Smooth muscle cell of the pulmonary artery (primary cell): ENCODE measurements around the gene NCAPG. TPM values are rescaled to one million over a fixed set of nuclear protein-coding genes. Genes with fewer than 3 reads are reported as not detected.

Source experiments
- total RNA-seq: library from RNA; depleted of rRNA; stranded (reverse); fragments of >200 nt; gene quantifications from 2 replicates; pipeline ENCODE4 v1.2.3, GENCODE V29; 2014

NCAPG gene, protein sequence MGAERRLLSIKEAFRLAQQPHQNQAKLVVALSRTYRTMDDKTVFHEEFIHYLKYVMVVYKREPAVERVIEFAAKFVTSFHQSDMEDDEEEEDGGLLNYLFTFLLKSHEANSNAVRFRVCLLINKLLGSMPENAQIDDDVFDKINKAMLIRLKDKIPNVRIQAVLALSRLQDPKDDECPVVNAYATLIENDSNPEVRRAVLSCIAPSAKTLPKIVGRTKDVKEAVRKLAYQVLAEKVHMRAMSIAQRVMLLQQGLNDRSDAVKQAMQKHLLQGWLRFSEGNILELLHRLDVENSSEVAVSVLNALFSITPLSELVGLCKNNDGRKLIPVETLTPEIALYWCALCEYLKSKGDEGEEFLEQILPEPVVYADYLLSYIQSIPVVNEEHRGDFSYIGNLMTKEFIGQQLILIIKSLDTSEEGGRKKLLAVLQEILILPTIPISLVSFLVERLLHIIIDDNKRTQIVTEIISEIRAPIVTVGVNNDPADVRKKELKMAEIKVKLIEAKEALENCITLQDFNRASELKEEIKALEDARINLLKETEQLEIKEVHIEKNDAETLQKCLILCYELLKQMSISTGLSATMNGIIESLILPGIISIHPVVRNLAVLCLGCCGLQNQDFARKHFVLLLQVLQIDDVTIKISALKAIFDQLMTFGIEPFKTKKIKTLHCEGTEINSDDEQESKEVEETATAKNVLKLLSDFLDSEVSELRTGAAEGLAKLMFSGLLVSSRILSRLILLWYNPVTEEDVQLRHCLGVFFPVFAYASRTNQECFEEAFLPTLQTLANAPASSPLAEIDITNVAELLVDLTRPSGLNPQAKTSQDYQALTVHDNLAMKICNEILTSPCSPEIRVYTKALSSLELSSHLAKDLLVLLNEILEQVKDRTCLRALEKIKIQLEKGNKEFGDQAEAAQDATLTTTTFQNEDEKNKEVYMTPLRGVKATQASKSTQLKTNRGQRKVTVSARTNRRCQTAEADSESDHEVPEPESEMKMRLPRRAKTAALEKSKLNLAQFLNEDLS
- total RNA-seq, result 3.7 and 9.5 TPM in 2 replicates

GRCh38 chr4:17810260-17811077, at the start of gene NCAPG, which contains the start of gene DCAF16:
NCAPG (plus strand) TSS chr4:17810979; CDS start chr4:17811078, 99 bp downstream.
DCAF16 (minus strand) TSS chr4:17810757; CDS start chr4:17804141, 6,616 bp downstream.

DNA sequence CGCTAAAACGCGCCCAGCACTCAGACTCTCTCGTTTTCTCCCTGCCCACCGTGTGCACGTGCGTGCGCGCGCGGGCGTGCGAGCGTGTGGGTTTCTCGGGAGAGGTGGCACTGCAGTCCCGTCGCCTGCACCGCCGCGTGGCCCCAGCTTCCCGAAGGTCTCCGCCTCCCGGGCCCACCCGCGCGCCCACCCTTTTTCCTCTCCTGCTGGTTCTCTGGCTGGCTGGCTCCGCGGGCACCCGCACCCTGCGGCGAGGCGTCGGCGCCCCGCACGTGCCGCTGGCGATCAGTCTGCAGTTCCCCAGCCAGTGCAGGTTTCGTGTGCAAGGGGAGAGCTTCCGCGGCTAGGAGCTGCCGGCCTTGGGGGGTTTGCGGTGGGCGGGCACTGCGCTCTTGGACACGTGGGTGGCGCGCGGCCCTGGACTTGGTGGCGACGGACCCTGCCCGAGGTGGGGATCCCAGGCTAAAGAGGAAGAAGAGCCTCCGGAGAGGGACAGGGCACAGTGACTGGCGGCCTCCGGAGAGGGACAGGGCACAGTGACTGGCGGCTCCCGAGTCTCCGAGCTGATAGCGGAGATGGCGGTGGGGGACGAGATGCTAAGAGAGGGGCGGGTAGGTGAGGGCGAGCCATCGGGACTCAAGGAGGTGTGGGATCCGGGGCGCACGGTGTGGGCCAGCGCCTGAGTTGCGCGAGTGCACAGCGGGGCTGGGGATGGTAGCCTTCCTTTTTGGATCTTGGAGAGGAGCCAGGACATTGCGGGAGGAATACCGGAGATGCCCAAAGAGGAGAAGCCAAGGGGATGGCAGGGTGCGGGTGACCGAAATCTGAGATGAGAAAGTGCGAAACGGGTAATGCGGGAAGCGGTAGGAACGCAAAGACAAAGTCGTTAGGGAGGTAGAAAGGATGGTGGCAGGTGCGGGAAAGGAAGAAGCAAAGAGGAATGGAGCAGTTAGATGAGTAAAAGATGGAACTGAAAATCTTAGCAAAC, 29.2 kb upstream of the NCAPG start, which contains the start of gene FAM184B:
TSS of gene FAM184B (minus strand) at position 322 of the 988 bp plus-strand sequence. CDS start 322 bp downstream, outside the sequence.

Other genes starting within 250 kb of the NCAPG start
- gene LAP3, start 233.8 kb upstream of the NCAPG start, total RNA-seq, result 78.9 and 83.8 TPM in 2 replicates
- 10.5 and 11.8 TPM in 2 replicates for gene MED28, start 196.3 kb upstream of the NCAPG start, total RNA-seq
- 0.07 and 0.10 TPM in 2 replicates for gene FAM184B, start 29.4 kb upstream of the NCAPG start, total RNA-seq
- gene DCAF16, start 222 bp upstream of the NCAPG start, total RNA-seq, result 16.7 and 16.9 TPM in 2 replicates
- 6.7 and 7.6 TPM in 2 replicates for gene LCORL, start 210.8 kb downstream of the NCAPG start, total RNA-seq